ENCODE data around the gene OR8B4. TPM values are rescaled to one million over a fixed set of nuclear protein-coding genes. Genes with fewer than 3 reads are reported as not detected.
"Not testable (repeated sequence)": the region's sequence is repeated elsewhere in the genome, so short reads cannot be mapped to it uniquely, and the experiment has no call there.

OR8B4 gene
- not detected in 2 replicates for total RNA-seq

GRCh38 chr11:124424384-124424921, at the start of gene OR8B4:
Gene OR8B4, minus strand, starts transcription at chr11:124424871. Its CDS starts 0 bp downstream, at chr11:124424871.
- Mint-ChIP-seq H3K27me3 (ENCODE audit: low read depth) (peaks cover 2% of the 10 kb centered on the region), H3K36me3 (ENCODE audit: low read depth) (no peaks in the 10 kb centered on the region), H3K4me1 (ENCODE audit: low read depth) (no peaks in the 10 kb centered on the region), H3K27ac (no peak within 1 kb of the TSS), H3K9me3 (no peaks in the 10 kb centered on the region), H3K4me3 (ENCODE audit: low read depth) (no peak within 1 kb of the TSS)
- no peak for DNase-seq (ENCODE audit: low spot score)
- intact Hi-C loops (cut with micrococcal nuclease): no loop called here

GRCh38 chr11:124474079-124474478, 49.4 kb upstream of the OR8B4 start:
- Mint-ChIP-seq H3K36me3 (ENCODE audit: low read depth) (no peaks in the 10 kb centered on the region), H3K27ac (no peak overlapping the region), H3K4me1 (ENCODE audit: low read depth) (no peaks in the 10 kb centered on the region), H3K27me3 (ENCODE audit: low read depth) (peaks cover 7% of the 10 kb centered on the region), H3K9me3 (no peaks in the 10 kb centered on the region), H3K4me3 (ENCODE audit: low read depth) (no peak overlapping the region)
- intact Hi-C loops (cut with micrococcal nuclease): no loop called here
- no peak for DNase-seq (ENCODE audit: low spot score)

GRCh38 chr11:124473476-124473875, 48.8 kb upstream of the OR8B4 start:
- intact Hi-C loops (cut with micrococcal nuclease): no loop called here

GRCh38 chr11:124470561-124471227, 46.0 kb upstream of the OR8B4 start:
- H3K27me3 Mint-ChIP-seq (ENCODE audit: low read depth): peaks cover 3% of the 10 kb centered on the region
- intact Hi-C loops (cut with micrococcal nuclease): no loop called here
- H3K9me3 Mint-ChIP-seq: no peaks in the 10 kb centered on the region
- no peaks in the 10 kb centered on the region for H3K36me3 Mint-ChIP-seq (ENCODE audit: low read depth)
- no peaks in the 10 kb centered on the region for H3K4me1 Mint-ChIP-seq (ENCODE audit: low read depth)
- no peak for DNase-seq (ENCODE audit: low spot score)
- no peak overlapping the region for H3K27ac Mint-ChIP-seq
- H3K4me3 Mint-ChIP-seq (ENCODE audit: low read depth): no peak overlapping the region

More at GRCh38 chr11:124473476-124473875, 48.8 kb upstream of the OR8B4 start:
- no peaks in the 10 kb centered on the region for H3K4me1 Mint-ChIP-seq (ENCODE audit: low read depth)
- no peak overlapping the region for H3K4me3 Mint-ChIP-seq (ENCODE audit: low read depth)
- peaks cover 7% of the 10 kb centered on the region for H3K27me3 Mint-ChIP-seq (ENCODE audit: low read depth)
- H3K9me3 Mint-ChIP-seq: no peaks in the 10 kb centered on the region
- DNase-seq (ENCODE audit: low spot score): no peak
- no peak overlapping the region for H3K27ac Mint-ChIP-seq
- H3K36me3 Mint-ChIP-seq (ENCODE audit: low read depth): no peaks in the 10 kb centered on the region

GRCh38 chr11:124467381-124467927, 42.8 kb upstream of the OR8B4 start:
- Mint-ChIP-seq H3K27ac (no peak overlapping the region), H3K36me3 (ENCODE audit: low read depth) (no peaks in the 10 kb centered on the region), H3K4me1 (ENCODE audit: low read depth) (no peaks in the 10 kb centered on the region), H3K9me3 (no peaks in the 10 kb centered on the region), H3K4me3 (ENCODE audit: low read depth) (no peak overlapping the region), H3K27me3 (ENCODE audit: low read depth) (no peaks in the 10 kb centered on the region)
- intact Hi-C loops (cut with micrococcal nuclease): no loop called here
- no peak for DNase-seq (ENCODE audit: low spot score)

- intact Hi-C loops (cut with micrococcal nuclease): no loop called here
- no peak for DNase-seq (ENCODE audit: low spot score)
- Mint-ChIP-seq H3K4me1 (ENCODE audit: low read depth) (no peaks in the 10 kb centered on the region), H3K36me3 (ENCODE audit: low read depth) (no peaks in the 10 kb centered on the region), H3K27ac (no peak overlapping the region), H3K4me3 (ENCODE audit: low read depth) (no peak overlapping the region), H3K27me3 (ENCODE audit: low read depth) (no peaks in the 10 kb centered on the region), H3K9me3 (no peaks in the 10 kb centered on the region)
Observed at GRCh38 chr11:124465368-124465767, 40.7 kb upstream of the OR8B4 start.

GRCh38 chr11:124463990-124464389, 39.3 kb upstream of the OR8B4 start:
- no peak for DNase-seq (ENCODE audit: low spot score)
- Mint-ChIP-seq H3K27ac (no peak overlapping the region), H3K27me3 (ENCODE audit: low read depth) (no peaks in the 10 kb centered on the region), H3K4me3 (ENCODE audit: low read depth) (no peak overlapping the region), H3K36me3 (ENCODE audit: low read depth) (no peaks in the 10 kb centered on the region), H3K4me1 (ENCODE audit: low read depth) (no peaks in the 10 kb centered on the region), H3K9me3 (no peaks in the 10 kb centered on the region)
- intact Hi-C loops (cut with micrococcal nuclease): no loop called here

GRCh38 chr11:124463324-124463723, 38.7 kb upstream of the OR8B4 start:
- Mint-ChIP-seq H3K27me3 (ENCODE audit: low read depth) (no peaks in the 10 kb centered on the region), H3K27ac (no peak overlapping the region), H3K4me1 (ENCODE audit: low read depth) (no peaks in the 10 kb centered on the region)

GRCh38 chr11:124460459-124460858, 35.8 kb upstream of the OR8B4 start:
- intact Hi-C loops (cut with micrococcal nuclease): no loop called here
- Mint-ChIP-seq H3K36me3 (ENCODE audit: low read depth) (no peaks in the 10 kb centered on the region), H3K4me1 (ENCODE audit: low read depth) (no peaks in the 10 kb centered on the region), H3K27ac (no peak overlapping the region), H3K4me3 (ENCODE audit: low read depth) (no peak overlapping the region), H3K27me3 (ENCODE audit: low read depth) (no peaks in the 10 kb centered on the region), H3K9me3 (no peaks in the 10 kb centered on the region)
- no peak for DNase-seq (ENCODE audit: low spot score)

More at GRCh38 chr11:124463324-124463723, 38.7 kb upstream of the OR8B4 start:
- no peak for DNase-seq (ENCODE audit: low spot score)
- intact Hi-C loops (cut with micrococcal nuclease): no loop called here
- no peaks in the 10 kb centered on the region for H3K36me3 Mint-ChIP-seq (ENCODE audit: low read depth)
- H3K9me3 Mint-ChIP-seq: no peaks in the 10 kb centered on the region
- no peak overlapping the region for H3K4me3 Mint-ChIP-seq (ENCODE audit: low read depth)

GRCh38 chr11:124459379-124459778, 34.7 kb upstream of the OR8B4 start:
- intact Hi-C loops (cut with micrococcal nuclease); H3K4me3 Mint-ChIP-seq (ENCODE audit: low read depth); H3K27me3 Mint-ChIP-seq (ENCODE audit: low read depth); H3K9me3 Mint-ChIP-seq; H3K36me3 Mint-ChIP-seq (ENCODE audit: low read depth); H3K27ac Mint-ChIP-seq; DNase-seq (ENCODE audit: low spot score); H3K4me1 Mint-ChIP-seq (ENCODE audit: low read depth): not testable (repeated sequence)

- Mint-ChIP-seq H3K36me3 (ENCODE audit: low read depth) (no peaks in the 10 kb centered on the region), H3K4me3 (ENCODE audit: low read depth) (no peak overlapping the region), H3K4me1 (ENCODE audit: low read depth) (no peaks in the 10 kb centered on the region), H3K9me3 (no peaks in the 10 kb centered on the region), H3K27ac (no peak overlapping the region), H3K27me3 (ENCODE audit: low read depth) (no peaks in the 10 kb centered on the region)
- intact Hi-C loops (cut with micrococcal nuclease): no loop called here
- no peak for DNase-seq (ENCODE audit: low spot score)
Observed at GRCh38 chr11:124454552-124454951, 29.9 kb upstream of the OR8B4 start.

GRCh38 chr11:124446916-124447315, 22.2 kb upstream of the OR8B4 start:
- Mint-ChIP-seq H3K9me3 (no peaks in the 10 kb centered on the region), H3K4me3 (ENCODE audit: low read depth) (no peak overlapping the region), H3K27ac (no peak overlapping the region), H3K27me3 (ENCODE audit: low read depth) (no peaks in the 10 kb centered on the region), H3K36me3 (ENCODE audit: low read depth) (no peaks in the 10 kb centered on the region), H3K4me1 (ENCODE audit: low read depth) (no peaks in the 10 kb centered on the region)
- no peak for DNase-seq (ENCODE audit: low spot score)
- intact Hi-C loops (cut with micrococcal nuclease): no loop called here

- Mint-ChIP-seq H3K4me1 (ENCODE audit: low read depth) (no peaks in the 10 kb centered on the region), H3K4me3 (ENCODE audit: low read depth) (no peak within 1 kb of the TSS), H3K36me3 (ENCODE audit: low read depth) (no peaks in the 10 kb centered on the region), H3K27ac (no peak within 1 kb of the TSS), H3K27me3 (ENCODE audit: low read depth) (no peaks in the 10 kb centered on the region), H3K9me3 (no peaks in the 10 kb centered on the region)
- intact Hi-C loops (cut with micrococcal nuclease): no loop called here
- no peak for DNase-seq (ENCODE audit: low spot score)
Observed at GRCh38 chr11:124445646-124446150, 21.0 kb upstream of the OR8B4 start, which contains the start of gene OR8B8. Gene OR8B8, minus strand, starts transcription at chr11:124445696. Its CDS starts 4,611 bp downstream, at chr11:124441085.
